DMS153 (cell line): Measurements from ENCODE around the gene CRYZL1.

Experiments used
- DNase-seq: peaks from one replicate; lab custom pipeline; 2025; lab: John Stamatoyannopoulos, UW

CRYZL1 gene

DNA sequence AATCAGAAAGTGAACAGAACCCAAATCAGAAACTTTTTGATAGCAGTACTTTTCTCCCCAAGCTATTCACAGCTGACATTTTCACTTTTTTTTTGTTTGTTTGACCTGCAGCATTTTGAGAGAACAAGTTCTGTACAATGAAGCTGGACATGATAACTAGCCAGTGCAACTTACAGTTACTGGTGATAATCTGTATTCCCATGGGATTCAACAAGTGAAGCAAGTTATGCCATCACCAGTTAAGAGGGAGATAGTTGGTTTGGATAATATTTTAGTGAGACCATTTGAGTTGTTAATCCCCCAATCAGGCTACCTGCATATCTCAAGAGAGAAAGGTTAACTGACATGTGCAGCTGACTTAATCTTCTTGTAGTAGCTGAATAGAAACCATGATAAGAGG is 80.6 kb downstream of the CRYZL1 start:
- DNase-seq, result no peak

DNA sequence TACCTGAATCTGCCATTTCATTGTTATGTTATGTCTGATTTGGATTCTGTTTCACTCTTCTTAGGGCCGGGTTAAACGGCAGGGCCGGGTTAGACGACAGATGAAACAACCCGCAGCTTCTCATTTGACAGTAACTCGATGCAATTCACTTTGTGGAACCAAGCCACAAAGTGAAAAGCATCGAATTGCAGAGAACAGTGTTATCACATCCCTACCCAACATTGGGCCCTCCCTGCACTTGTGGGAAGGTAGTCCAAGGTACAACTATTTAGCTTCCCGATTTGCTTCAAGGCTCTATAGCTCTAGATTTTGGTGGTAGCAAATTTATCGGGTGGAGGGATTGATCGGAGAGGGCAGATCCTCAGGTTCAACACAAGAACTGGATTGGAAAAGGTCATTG is 81.7 kb downstream of the CRYZL1 start:
- DNase-seq, result no peak

DNA sequence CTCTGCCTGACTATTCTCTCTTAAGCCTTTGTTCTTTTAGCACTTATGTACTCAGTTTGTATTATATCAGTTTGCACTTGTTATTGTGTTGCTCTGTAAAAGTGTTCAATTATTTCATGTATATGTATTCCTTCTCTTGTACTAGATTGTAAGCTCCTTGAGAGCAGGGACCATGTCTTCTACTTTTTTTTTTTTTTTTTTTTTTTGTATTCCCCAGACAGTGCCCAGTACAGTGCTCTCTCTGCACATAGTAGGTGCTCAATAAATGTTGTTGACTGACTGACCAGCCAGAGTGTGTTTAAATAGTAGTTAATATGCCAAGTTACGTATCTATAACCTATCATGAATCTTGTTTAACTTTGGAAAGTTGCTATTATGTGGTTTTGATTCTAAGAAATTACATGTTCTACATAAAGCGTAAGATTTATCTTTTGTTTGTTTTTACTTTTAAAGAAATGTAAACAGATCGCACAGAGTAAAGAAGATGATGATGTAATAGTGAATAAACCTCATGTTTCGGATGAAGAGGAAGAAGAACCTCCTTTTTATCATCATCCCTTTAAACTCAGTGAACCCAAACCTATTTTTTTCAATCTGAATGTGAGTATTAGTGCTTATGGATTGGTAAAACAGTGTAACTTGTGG is 82.6 kb downstream of the CRYZL1 start:
- no peak for DNase-seq

DNA sequence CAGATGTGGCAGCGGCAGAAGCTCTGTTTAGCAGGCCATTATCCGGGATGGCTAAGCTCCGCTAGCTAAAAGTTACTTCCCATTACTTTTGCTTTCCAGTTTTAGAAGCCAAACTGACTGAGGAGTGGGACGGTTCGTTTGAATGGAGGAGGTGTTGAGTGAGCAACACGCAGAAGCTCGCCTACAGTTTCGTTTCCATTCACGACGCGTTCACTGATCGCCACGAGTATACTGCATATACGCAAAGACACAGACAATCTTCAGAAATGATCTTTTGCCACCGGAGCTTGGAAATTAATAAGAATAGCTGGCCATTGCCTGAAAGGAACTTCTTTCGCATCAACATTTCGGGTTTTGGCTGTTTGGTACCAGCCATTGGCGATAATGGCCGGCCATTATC is 84.1 kb downstream of the CRYZL1 start:
- DNase-seq, result no peak

DNA sequence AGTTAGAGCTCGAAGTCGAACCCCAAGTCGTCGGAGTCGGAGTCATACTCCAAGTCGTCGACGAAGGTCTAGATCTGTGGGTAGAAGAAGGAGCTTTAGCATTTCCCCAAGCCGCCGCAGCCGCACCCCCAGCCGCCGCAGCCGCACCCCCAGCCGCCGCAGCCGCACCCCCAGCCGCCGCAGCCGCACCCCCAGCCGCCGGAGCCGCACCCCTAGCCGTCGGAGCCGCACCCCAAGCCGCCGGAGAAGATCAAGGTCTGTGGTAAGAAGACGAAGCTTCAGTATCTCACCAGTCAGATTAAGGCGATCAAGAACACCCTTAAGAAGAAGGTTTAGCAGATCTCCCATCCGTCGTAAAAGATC is 86.6 kb downstream of the CRYZL1 start:
- DNase-seq, result no peak

DNA sequence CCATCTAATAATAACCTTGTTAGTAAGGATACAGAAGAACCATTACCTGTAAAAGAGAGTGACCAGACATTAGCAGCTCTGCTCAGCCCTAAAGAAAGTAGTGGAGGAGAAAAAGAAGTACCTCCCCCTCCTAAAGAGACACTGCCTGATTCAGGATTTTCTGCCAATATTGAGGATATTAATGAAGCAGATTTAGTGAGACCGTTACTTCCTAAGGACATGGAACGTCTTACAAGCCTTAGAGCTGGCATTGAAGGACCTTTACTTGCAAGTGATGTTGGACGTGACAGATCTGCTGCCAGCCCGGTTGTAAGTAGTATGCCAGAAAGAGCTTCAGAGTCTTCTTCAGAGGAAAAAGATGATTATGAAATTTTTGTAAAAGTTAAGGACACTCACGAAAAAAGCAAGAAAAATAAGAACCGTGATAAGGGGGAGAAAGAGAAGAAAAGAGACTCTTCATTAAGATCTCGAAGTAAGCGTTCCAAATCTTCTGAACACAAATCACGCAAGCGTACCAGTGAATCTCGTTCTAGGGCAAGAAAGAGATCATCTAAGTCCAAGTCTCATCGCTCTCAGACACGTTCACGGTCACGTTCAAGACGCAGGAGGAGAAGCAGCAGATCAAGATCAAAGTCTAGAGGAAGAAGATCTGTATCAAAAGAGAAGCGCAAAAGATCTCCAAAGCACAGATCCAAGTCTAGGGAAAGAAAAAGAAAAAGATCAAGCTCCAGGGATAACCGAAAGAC is 87.1 kb downstream of the CRYZL1 start:
- DNase-seq, result no peak

DNA sequence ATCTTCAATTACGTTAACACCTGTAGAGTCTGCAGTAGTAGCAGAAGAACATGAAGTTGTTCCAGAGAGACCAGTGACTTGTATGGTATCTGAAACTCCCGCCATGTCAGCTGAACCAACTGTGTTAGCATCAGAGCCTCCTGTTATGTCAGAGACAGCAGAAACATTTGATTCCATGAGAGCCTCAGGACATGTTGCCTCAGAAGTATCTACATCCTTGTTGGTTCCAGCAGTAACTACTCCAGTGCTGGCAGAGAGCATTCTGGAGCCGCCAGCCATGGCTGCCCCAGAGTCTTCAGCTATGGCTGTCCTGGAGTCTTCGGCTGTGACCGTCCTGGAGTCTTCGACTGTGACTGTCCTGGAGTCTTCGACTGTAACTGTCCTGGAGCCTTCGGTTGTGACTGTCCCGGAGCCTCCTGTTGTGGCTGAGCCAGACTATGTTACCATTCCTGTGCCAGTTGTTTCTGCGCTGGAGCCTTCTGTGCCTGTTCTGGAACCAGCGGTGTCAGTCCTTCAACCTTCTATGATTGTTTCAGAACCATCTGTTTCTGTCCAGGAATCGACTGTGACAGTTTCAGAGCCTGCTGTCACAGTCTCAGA is 88.4 kb downstream of the CRYZL1 start:
- no peak for DNase-seq

DNA sequence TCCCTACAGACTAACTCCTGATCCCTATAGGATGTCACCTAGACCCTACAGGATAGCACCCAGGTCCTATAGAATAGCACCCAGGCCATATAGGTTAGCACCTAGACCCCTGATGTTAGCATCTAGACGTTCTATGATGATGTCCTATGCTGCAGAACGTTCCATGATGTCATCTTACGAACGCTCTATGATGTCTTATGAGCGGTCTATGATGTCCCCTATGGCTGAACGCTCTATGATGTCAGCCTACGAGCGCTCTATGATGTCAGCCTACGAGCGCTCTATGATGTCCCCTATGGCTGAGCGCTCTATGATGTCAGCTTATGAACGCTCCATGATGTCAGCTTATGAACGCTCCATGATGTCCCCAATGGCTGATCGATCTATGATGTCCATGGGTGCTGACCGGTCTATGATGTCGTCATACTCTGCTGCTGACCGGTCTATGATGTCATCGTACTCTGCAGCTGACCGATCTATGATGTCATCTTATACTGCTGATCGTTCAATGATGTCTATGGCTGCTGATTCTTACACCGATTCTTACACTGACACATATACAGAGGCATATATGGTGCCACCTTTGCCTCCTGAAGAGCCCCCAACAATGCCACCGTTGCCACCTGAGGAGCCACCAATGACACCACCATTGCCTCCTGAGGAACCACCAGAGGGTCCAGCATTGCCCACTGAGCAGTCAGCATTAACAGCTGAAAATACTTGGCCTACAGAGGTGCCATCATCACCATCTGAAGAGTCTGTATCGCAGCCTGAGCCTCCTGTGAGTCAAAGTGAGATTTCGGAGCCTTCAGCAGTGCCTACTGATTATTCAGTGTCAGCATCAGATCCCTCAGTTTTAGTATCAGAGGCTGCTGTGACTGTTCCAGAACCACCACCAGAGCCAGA is 89.2 kb downstream of the CRYZL1 start:
- DNase-seq, result no peak

DNA sequence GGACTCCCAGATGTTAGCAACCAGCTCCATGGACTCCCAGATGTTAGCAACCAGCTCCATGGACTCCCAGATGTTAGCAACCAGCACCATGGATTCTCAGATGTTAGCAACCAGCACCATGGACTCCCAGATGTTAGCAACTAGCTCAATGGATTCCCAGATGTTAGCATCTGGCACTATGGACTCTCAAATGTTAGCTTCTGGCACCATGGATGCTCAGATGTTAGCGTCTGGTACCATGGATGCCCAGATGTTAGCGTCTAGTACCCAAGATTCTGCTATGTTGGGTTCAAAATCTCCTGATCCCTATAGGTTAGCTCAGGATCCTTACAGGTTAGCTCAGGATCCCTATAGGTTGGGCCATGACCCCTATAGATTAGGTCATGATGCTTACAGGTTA is 89.9 kb downstream of the CRYZL1 start:
- no peak for DNase-seq

DNA sequence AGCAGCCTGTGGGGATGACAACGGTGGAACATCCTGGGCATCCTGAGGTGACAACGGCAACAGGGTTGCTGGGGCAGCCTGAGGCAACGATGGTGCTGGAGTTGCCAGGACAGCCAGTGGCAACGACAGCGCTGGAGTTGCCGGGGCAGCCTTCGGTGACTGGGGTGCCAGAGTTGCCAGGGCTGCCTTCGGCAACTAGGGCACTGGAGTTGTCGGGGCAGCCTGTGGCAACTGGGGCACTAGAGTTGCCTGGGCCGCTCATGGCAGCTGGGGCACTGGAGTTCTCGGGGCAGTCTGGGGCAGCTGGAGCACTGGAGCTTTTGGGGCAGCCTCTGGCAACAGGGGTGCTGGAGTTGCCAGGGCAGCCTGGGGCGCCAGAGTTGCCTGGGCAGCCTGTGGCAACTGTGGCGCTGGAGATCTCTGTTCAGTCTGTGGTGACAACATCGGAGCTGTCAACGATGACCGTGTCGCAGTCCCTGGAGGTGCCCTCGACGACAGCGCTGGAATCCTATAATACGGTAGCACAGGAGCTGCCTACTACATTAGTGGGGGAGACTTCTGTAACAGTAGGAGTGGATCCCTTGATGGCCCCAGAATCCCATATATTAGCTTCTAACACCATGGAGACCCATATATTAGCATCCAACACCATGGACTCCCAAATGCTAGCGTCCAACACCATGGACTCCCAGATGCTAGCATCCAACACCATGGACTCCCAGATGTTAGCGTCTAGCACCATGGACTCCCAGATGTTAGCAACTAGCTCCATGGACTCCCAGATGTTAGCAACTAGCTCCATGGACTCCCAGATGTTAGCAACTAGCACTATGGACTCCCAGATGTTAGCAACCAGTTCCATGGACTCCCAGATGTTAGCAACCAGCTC is 90.5 kb downstream of the CRYZL1 start:
- DNase-seq, result no peak

DNA sequence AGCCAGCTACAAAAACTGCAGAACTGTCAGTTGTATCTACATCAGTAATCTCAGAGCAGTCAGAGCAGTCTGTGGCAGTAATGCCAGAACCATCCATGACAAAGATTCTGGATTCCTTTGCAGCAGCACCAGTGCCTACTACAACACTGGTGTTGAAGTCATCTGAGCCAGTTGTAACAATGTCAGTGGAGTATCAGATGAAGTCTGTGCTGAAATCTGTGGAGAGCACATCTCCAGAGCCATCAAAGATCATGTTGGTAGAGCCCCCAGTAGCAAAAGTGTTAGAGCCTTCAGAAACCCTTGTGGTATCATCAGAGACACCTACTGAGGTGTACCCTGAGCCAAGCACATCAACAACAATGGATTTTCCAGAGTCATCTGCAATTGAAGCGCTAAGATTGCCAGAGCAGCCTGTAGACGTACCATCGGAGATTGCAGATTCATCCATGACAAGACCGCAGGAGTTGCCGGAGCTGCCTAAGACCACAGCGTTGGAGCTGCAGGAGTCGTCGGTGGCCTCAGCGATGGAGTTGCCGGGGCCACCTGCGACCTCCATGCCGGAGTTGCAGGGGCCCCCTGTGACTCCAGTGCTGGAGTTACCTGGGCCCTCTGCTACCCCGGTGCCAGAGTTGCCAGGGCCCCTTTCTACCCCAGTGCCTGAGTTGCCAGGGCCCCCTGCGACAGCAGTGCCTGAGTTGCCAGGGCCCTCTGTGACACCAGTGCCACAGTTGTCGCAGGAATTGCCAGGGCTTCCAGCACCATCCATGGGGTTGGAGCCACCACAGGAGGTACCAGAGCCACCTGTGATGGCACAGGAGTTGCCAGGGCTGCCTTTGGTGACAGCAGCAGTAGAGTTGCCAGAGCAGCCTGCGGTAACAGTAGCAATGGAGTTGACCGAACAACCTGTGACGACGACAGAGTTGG is 91.4 kb downstream of the CRYZL1 start:
- DNase-seq, result no peak

DNA sequence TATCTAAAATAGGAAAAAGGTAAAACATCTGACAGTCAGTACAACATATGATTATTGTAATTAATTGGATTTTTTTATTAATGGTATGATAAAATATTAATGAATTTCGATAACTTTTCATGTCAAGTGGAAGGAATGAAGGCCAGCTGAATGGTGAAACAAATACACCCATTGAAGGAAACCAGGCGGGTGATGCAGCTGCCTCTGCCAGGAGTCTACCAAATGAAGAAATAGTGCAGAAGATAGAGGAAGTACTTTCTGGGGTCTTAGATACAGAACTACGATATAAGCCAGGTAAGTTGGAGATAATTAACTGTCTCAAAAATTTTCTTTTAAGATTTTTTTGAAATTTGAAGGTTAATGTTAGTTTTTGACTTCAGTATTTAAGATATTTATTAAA is 95.5 kb downstream of the CRYZL1 start:
- DNase-seq, result no peak

DNA sequence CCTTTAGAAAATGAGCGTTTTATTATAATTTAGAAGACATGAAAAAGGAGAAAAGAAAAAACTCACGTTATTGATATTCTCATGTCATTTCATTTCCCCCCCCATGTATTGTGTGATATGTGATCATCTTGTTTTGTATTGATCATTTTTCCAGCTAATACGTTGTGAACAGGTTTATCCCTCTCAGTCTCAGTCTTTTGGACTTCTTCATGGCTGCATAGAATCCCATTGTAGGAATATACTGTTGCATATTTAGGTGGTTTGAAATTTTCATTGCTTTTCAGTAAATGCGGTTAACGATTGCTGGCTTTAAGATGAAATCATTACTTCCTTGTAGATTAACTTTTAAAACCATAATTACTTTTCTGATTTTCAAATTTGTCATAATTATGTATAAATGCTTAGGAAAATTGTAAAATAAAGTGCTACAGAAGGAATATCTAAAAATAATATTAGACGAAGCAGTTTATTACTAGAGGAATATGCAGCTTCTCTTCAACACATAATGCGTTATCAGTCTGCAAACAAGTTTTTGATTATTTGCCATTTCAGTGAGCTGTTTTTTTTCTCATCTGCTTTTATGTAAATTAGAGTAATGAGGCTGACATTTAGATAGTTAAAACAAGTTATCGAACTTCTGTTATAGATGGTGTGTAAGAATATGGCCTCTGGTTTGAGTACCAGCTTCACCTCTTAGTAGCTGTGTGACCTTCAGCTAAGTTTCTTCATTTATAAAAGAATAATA is 96.9 kb downstream of the CRYZL1 start:
- DNase-seq, result no peak

DNA sequence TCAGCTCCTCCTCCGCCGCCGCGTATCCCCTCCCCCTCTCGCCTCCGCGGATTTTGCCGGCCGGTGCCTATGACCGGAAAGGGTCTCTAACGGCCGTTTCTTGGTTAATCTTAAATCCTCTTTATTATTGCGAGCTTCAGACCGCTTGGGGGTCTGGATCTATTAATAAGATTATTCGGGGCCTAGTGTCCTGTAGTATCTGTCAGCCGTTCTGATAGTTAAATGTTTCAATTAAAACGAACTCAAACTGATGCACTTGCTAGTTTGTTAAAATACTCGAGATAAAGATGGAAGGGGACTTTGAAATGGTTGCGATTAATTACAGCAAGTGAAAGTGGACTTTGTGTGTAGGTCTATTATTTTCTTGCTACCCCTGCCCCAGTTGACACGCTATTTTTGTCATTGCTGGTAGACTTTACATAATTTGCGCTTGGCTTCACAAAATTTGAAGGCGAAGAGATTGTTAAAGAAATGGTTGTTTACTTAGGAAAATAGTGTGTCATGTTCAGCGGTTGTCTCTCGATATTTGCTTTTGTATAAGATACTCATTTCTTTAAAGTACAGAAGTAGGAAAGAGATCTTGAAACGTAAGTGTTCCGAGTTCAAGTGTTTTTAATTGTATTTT is 97.9 kb downstream of the CRYZL1 start:
- no peak for DNase-seq

DNA sequence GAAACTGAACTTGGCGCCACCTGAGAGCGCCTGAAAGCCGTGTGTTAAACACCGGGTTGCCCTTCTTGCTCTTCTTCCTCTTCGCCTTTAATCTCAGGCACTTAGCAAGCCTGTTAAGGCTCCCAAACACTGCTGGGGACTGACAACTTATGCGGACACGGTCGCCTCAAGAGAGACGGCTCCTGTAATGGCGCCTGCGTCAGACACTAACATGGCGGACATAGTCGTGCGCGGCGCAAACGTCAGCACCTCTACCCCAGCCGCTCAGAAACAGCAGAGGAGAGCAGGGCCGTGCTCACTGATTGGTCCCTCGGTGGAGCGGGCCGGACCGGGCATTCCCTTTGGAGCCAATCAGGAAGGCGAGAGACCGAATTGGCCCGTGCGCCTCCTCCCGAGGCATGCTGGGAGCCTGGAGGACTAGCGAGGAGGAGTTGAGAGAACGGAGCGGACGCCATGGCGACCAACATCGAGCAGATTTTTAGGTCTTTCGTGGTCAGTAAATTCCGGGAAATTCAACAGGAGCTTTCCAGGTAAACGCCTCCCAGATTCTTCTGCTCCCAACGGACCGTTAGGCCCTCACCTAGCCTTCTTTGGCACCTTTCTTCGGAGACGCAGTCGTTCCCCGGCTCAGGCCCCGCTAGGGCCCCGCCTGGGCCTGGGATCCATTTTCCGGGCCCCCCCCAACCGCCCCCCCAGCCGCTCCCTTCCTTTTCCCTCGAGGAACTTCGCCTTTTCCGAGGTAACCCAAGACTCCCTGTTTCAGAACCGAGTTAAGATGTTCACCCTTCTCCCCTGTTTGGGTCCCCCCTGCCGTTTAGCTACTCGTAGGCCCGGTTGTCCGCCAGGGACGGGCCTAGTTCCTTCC is 98.7 kb downstream of the CRYZL1 start, which contains the start of gene SON:
TSS of gene SON (plus strand) at position 399 of the 865 bp plus-strand sequence. CDS start at position 454, 55 bp downstream.
- peak; percentile 98 for DNase-seq

DNA sequence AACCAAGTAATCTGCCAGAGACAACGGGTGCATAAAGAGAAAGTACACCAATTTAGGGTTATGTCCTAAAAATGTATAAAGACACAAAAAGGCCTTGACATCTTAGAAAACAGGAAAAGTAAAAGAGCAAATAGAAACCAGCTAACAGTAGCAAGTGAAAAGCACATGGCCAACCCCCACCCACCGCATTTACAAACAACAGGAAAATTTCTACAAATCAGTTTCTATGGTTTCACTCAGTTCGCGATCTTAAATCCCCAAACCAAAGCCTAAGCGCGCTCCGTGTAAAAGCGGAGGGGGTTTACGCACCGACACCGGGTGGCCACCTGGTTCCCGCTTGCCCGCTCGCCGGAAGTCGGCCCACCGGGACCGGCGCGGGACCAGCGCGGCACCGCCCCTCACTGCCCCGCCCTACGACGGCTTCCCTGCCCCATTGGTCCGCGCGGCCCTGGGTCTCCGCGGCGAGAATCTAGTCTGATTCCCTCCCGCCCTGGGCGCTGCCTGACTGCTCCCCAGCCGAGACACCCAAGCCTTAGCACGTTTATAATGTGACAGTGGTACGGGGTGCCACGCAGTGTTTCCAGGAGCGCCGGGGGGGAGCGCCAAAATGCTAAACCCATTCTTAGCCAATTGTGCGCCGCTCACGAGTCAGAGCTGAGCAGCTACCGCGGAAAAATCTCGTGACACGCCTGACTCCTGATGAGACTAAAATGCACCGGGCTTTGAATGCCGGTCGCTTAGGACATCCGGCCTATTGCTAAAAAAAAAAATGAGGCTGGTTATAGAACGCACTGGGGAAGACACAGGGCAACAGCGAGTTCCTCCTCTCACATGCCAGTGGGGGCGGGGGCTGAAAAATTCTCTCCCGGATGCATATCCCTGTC is 99.5 kb downstream of the CRYZL1 start, which contains the start of gene GART:
TSS of gene GART (minus strand) at position 362 of the 884 bp plus-strand sequence. CDS start 2,802 bp downstream, outside the sequence.
- DNase-seq, result peak; percentile 54
